ENCODE data around the gene CADM3.

DNA sequence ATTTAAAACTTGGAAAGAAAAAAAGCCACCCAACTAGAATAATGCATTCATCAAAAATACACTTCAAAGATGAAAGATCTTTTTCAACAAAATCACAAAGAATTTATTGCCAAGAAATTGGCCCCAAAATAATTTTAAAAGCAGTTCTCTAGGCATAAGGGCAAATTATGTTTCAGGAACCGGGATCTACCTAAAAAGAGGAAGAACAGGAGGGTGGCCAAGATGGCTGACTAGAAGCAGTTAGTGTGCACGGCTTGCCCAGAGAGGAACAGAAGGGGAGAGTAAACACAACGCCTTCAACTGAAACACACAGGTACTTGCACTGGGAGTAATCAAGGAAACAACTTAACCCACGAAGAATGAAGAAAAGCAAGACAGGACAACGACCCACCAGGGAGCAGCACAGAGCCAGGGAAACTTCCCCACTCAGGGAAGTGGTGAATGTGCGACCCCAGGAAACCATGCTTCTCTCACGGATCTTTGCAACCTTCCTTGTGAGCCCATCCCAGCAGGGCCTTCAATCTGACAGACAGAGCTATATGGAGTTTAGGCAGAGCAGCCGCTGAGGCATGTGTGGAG, 79.3 kb downstream of the CADM3 start:
- TF ChIP-seq CTCF (IDR thresholded peaks at IDR 0.05; ENCODE audit: insufficient read depth, low read depth, low read length) (no peak), EZH2 (IDR thresholded peaks at IDR 0.05; ENCODE audit: insufficient read depth, low read length) (no peak)
